Breast epithelium (tissue), 4 donors: Measurements from ENCODE around the gene CPLX4. TPM values are rescaled to one million over a fixed set of nuclear protein-coding genes. Genes with fewer than 3 reads are reported as not detected.

Experiments
- DNase-seq, 2 donors: peaks; one replicate each; pipeline ENCODE4 v3.0.0-alpha.2; 2019; ENCODE audit warnings: low spot score in 2 of 2
- H3K27ac ChIP-seq, 2 donors: fragments of 200-600 bp; sonication (generic) in 1 of 2; one replicate each; pipeline ENCODE4 v1.5.1; 2016 to 2019; ENCODE audit warnings: mild to moderate bottlenecking in 1 of 2
- H3K27me3 ChIP-seq, 2 donors: fragments of 200-600 bp; sonication (generic) in 1 of 2; one replicate each; pipeline versions ENCODE4 v1.5.1 to v1.6.0; 2017 to 2019; ENCODE audit warnings: control low read depth in 1 of 2, mild to moderate bottlenecking in 1 of 2
- H3K36me3 ChIP-seq: fragments of 200-600 bp; one replicate; pipeline ENCODE4 v1.5.1; 2019
- H3K4me1 ChIP-seq, 2 donors: fragments of 200-600 bp; sonication (generic); one replicate each; pipeline ENCODE4 v1.5.1; 2016 to 2019; ENCODE audit warnings: control low read depth in 1 of 2
- H3K4me3 ChIP-seq, 3 donors: fragments of 200-600 bp; sonication (generic); 1 replicate in 2 of 3; 2 replicates in 1 of 3; pipeline ENCODE4 v1.5.1; 2016 to 2019; ENCODE audit warnings: mild to moderate bottlenecking in 3 of 3, moderate library complexity in 2 of 3
- H3K9me3 ChIP-seq, 2 donors: fragments of 200-600 bp; sonication (generic) in 1 of 2; one replicate each; pipeline ENCODE4 v1.5.1; 2016 to 2019; ENCODE audit warnings: control low read depth in 1 of 2
- CTCF ChIP-seq, 3 donors: fragments of 450-650 bp; IDR thresholded peaks; one replicate each; pipeline ENCODE4 v1.5.1; 2016 to 2017; ENCODE audit warnings: antibody characterized with exemption in 3 of 3, mild to moderate bottlenecking in 3 of 3, moderate library complexity in 3 of 3
- POLR2A ChIP-seq: fragments of 450-650 bp; IDR thresholded peaks from one replicate; pipeline ENCODE4 v1.6.1; 2016; ENCODE audit warnings: antibody characterized with exemption, mild to moderate bottlenecking, moderate library complexity
- POLR2AphosphoS5 ChIP-seq, 3 donors: sonication (generic); formaldehyde crosslinking; IDR thresholded peaks; one replicate each; pipeline ENCODE4 v1.6.1; 2017; ENCODE audit warnings: antibody characterized with exemption in 3 of 3
- intact Hi-C: fragments of 100-400 bp; cut with DNase I; formaldehyde crosslinking; loops from one replicate; pipeline ENCODE4 v1.15.1; 2023; ENCODE audit warnings: low total_unique reads
- total RNA-seq, 3 donors: library from RNA; depleted of rRNA; stranded (reverse); fragments of >200 nt; gene quantifications; one replicate each; pipeline ENCODE4 v1.1.0, GENCODE V29; 2016

Gene CPLX4
- total RNA-seq, 3 donors from 2014 or later: not detected

- intact Hi-C loops: loop anchor here (5.0 kb wide), 1 partner anchor 94 kb away; no protein-coding TSS in a partner anchor
- Histone ChIP-seq H3K9me3 (no peaks in the 10 kb centered on the region), H3K36me3 (no peaks in the 10 kb centered on the region), H3K4me3 (peak overlapping the region in 2 of 3 donors; percentile 23 to 54), H3K27me3 (peaks cover 0 to 12% of the 10 kb centered on the region in 2 donors), H3K4me1 (no peaks in the 10 kb centered on the region), H3K27ac (no peak overlapping the region)
- TF ChIP-seq POLR2AphosphoS5 (IDR thresholded peaks at IDR 0.05): no peak
- peak in 2 of 3 donors; percentile 64 to 65 for TF ChIP-seq CTCF (IDR thresholded peaks at IDR 0.05)
- peak; percentile 57 to 66 for DNase-seq
Measured at GRCh38 chr18:59308248-59308937, 10.1 kb downstream of the CPLX4 start.

DNA sequence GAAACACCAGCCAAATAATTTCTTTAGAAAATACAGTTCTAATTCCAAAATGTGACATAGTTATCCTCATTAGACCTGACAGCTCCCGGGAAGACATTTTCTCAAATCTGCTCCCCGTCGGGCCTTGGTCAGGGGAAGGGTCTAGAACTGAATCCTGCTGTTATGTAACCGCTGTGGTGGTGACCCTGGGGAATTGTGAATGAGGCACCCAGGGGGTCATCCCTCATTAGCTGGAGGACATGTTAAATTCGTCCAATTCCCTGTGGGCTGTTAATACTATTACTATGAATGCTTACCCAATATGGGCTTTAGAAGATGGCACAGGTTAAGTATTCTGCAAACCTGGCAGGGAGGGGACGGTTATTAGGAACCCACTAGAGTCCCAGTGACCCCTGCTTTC lies 11.8 kb downstream of the CPLX4 start:
- Histone ChIP-seq H3K4me3 (no peak overlapping the region), H3K36me3 (no peaks in the 10 kb centered on the region), H3K4me1 (no peaks in the 10 kb centered on the region), H3K27me3 (peaks cover 0 to 12% of the 10 kb centered on the region in 2 donors), H3K9me3 (no peaks in the 10 kb centered on the region), H3K27ac (no peak overlapping the region)
- TF ChIP-seq POLR2AphosphoS5 (IDR thresholded peaks at IDR 0.05) (no peak), POLR2A (no peak), CTCF (IDR thresholded peaks at IDR 0.05) (no peak)
- intact Hi-C loops: loop anchor here (5.0 kb wide), 1 partner anchor 96 kb away; no protein-coding TSS in a partner anchor
- DNase-seq: no peak

- DNase-seq: no peak
- intact Hi-C loops: loop anchor here (5.0 kb wide), 1 partner anchor 97 kb away; no protein-coding TSS in a partner anchor
Measured at GRCh38 chr18:59305295-59305694, 13.2 kb downstream of the CPLX4 start.

GRCh38 chr18:59303656-59304195 lies 14.7 kb downstream of the CPLX4 start:
- no peak for DNase-seq
- Histone ChIP-seq H3K9me3 (no peaks in the 10 kb centered on the region), H3K36me3 (no peaks in the 10 kb centered on the region), H3K27me3 (peaks cover 0 to 6% of the 10 kb centered on the region in 2 donors), H3K27ac (no peak overlapping the region), H3K4me1 (no peaks in the 10 kb centered on the region), H3K4me3 (no peak overlapping the region)
- TF ChIP-seq CTCF (IDR thresholded peaks at IDR 0.05): no peak
- intact Hi-C loops: no loop called here

More at GRCh38 chr18:59305295-59305694, 13.2 kb downstream of the CPLX4 start:
- H3K9me3 ChIP-seq: no peaks in the 10 kb centered on the region
- peaks cover 0 to 12% of the 10 kb centered on the region in 2 donors for H3K27me3 ChIP-seq
- H3K36me3 ChIP-seq: no peaks in the 10 kb centered on the region
- TF ChIP-seq POLR2A (no peak), CTCF (IDR thresholded peaks at IDR 0.05) (no peak), POLR2AphosphoS5 (IDR thresholded peaks at IDR 0.05) (no peak)
- H3K4me3 ChIP-seq: no peak overlapping the region
- no peak overlapping the region for H3K27ac ChIP-seq
- no peaks in the 10 kb centered on the region for H3K4me1 ChIP-seq

- H3K36me3 ChIP-seq: no peaks in the 10 kb centered on the region
- no peak overlapping the region for H3K27ac ChIP-seq
- DNase-seq: no peak
- peaks cover 0 to 5% of the 10 kb centered on the region in 2 donors for H3K27me3 ChIP-seq
- H3K9me3 ChIP-seq: no peaks in the 10 kb centered on the region
- no peaks in the 10 kb centered on the region for H3K4me1 ChIP-seq
- intact Hi-C loops: no loop called here
- TF ChIP-seq POLR2AphosphoS5 (IDR thresholded peaks at IDR 0.05) (no peak), CTCF (IDR thresholded peaks at IDR 0.05) (no peak), POLR2A (no peak)
- no peak overlapping the region for H3K4me3 ChIP-seq
Measured at GRCh38 chr18:59303006-59303405, 15.4 kb downstream of the CPLX4 start.
